ENCODE results near the gene EMP2. TPM values are rescaled to one million over a fixed set of nuclear protein-coding genes. Genes with fewer than 3 reads are reported as not detected.
A peak's percentile ranks its signal among the peaks of the same experiment; 100 is the strongest.

EMP2 gene
- total and polyA plus RNA-seq, 8 donors = 58.2 to 487 (median 67.6) TPM

- H3K27ac ChIP-seq = peak overlapping the region in 1 of 2 donors; percentile 28
- H3K27me3 ChIP-seq = no peaks in the 10 kb centered on the region
- no peaks in the 10 kb centered on the region for H3K9me3 ChIP-seq
- peaks cover 10 to 45% of the 10 kb centered on the region in 2 donors for H3K4me1 ChIP-seq
- no peaks in the 10 kb centered on the region for H3K36me3 ChIP-seq
- no peak for DNase-seq
- intact Hi-C loops (cut with DNase I) = no loop called here
- no peak for TF ChIP-seq CTCF (IDR thresholded peaks at IDR 0.05)
- H3K4me3 ChIP-seq = no peak overlapping the region
- no peak for ATAC-seq
Measured at GRCh38 chr16:10571354-10571753, 9.0 kb downstream of the EMP2 start.

GRCh38 chr16:10569621-10570020 lies 10.8 kb downstream of the EMP2 start:
- ATAC-seq (no peak), DNase-seq (no peak)
- intact Hi-C loops (cut with DNase I) = no loop called here
- TF ChIP-seq CTCF (IDR thresholded peaks at IDR 0.05) = no peak
- peaks cover 13 to 50% of the 10 kb centered on the region in 2 donors for H3K4me1 ChIP-seq
- H3K9me3 ChIP-seq = no peaks in the 10 kb centered on the region
- H3K4me3 ChIP-seq = no peak overlapping the region
- no peaks in the 10 kb centered on the region for H3K36me3 ChIP-seq
- no peaks in the 10 kb centered on the region for H3K27me3 ChIP-seq
- no peak overlapping the region for H3K27ac ChIP-seq

GRCh38 chr16:10566613-10567012 lies 13.8 kb downstream of the EMP2 start:
- Histone ChIP-seq H3K36me3 (no peaks in the 10 kb centered on the region), H3K4me3 (no peak overlapping the region), H3K27ac (no peak overlapping the region), H3K4me1 (peaks cover 15 to 61% of the 10 kb centered on the region in 2 donors), H3K27me3 (no peaks in the 10 kb centered on the region), H3K9me3 (peaks cover 0 to 5% of the 10 kb centered on the region in 2 donors)
- TF ChIP-seq CTCF (IDR thresholded peaks at IDR 0.05) = no peak
- ATAC-seq (no peak), DNase-seq (no peak)
- intact Hi-C loops (cut with DNase I) = no loop called here

- H3K4me1 ChIP-seq = peaks cover 15 to 71% of the 10 kb centered on the region in 2 donors
- no peaks in the 10 kb centered on the region for H3K36me3 ChIP-seq
- no peak for DNase-seq
- ATAC-seq = peak; percentile 18
- H3K27me3 ChIP-seq = no peaks in the 10 kb centered on the region
- H3K9me3 ChIP-seq = peaks cover 0 to 5% of the 10 kb centered on the region in 2 donors
- peak overlapping the region; percentile 45 to 63 for H3K27ac ChIP-seq
- no peak for TF ChIP-seq CTCF (IDR thresholded peaks at IDR 0.05)
- no peak overlapping the region for H3K4me3 ChIP-seq
- intact Hi-C loops (cut with DNase I) = no loop called here
Measured at GRCh38 chr16:10565167-10565566, 15.2 kb downstream of the EMP2 start.

- Histone ChIP-seq H3K9me3 (peaks cover 0 to 5% of the 10 kb centered on the region in 2 donors), H3K4me1 (peaks cover 20 to 71% of the 10 kb centered on the region in 2 donors), H3K36me3 (no peaks in the 10 kb centered on the region), H3K27ac (peak overlapping the region; percentile 45 to 63), H3K4me3 (no peak overlapping the region), H3K27me3 (no peaks in the 10 kb centered on the region)
- no peak for ATAC-seq
- no peak for TF ChIP-seq CTCF (IDR thresholded peaks at IDR 0.05)
- DNase-seq = no peak
- intact Hi-C loops (cut with DNase I) = no loop called here
Measured at GRCh38 chr16:10564591-10564990, 15.8 kb downstream of the EMP2 start.
